Stimulated activated CD4-positive, alpha-beta T cell treated with anti-CD3 and anti-CD28 coated beads, Interleukin-12 subunit alpha, Interleukin-12 subunit beta, amount 100 ng/mL, for 24 hours (primary cell): Measurements from ENCODE around the gene CDKN2D.

ENCODE experiments used
- DNase-seq, 2 experiments: peaks; one replicate each; pipeline ENCODE4 v3.0.0-alpha.2; 2020; ENCODE audit warnings: low read depth in 2 of 2

Gene CDKN2D

GRCh38 chr19:10568826-10569651, at the start of gene CDKN2D:
CDKN2D (minus strand) TSS chr19:10568979; CDS start chr19:10568653, 326 bp downstream.
- peak; percentile 99 to 100 for DNase-seq

GRCh38 chr19:10617409-10618121, 48.8 kb upstream of the CDKN2D start:
- no peak for DNase-seq

- no peak for DNase-seq
Observed at GRCh38 chr19:10615429-10616023, 46.7 kb upstream of the CDKN2D start.

- DNase-seq, result no peak
Observed at GRCh38 chr19:10612499-10613119, 43.8 kb upstream of the CDKN2D start.

- no peak for DNase-seq
Observed at GRCh38 chr19:10611907-10612306, 43.1 kb upstream of the CDKN2D start.

- DNase-seq, result no peak
Observed at GRCh38 chr19:10604460-10604980, 35.7 kb upstream of the CDKN2D start.

- no peak for DNase-seq
Observed at GRCh38 chr19:10603873-10604459, 35.2 kb upstream of the CDKN2D start.

GRCh38 chr19:10603084-10603872, 34.5 kb upstream of the CDKN2D start:
- DNase-seq, result peak; percentile 50 to 63

GRCh38 chr19:10602330-10603083, 33.7 kb upstream of the CDKN2D start:
- peak; percentile 78 to 87 for DNase-seq

- DNase-seq, result no peak
Observed at GRCh38 chr19:10601999-10602329, 33.2 kb upstream of the CDKN2D start.

GRCh38 chr19:10600149-10600548, 31.4 kb upstream of the CDKN2D start:
- no peak for DNase-seq

- DNase-seq, result no peak
Observed at GRCh38 chr19:10593820-10594637, 25.2 kb upstream of the CDKN2D start.

- no peak for DNase-seq
Observed at GRCh38 chr19:10593148-10593547, 24.4 kb upstream of the CDKN2D start.

- no peak for DNase-seq
Observed at GRCh38 chr19:10587839-10588150, 19.0 kb upstream of the CDKN2D start.

- no peak for DNase-seq
Observed at GRCh38 chr19:10587022-10587838, 18.5 kb upstream of the CDKN2D start, which contains the start of gene AP1M2. AP1M2 (minus strand) TSS chr19:10587312; CDS start chr19:10587231, 81 bp downstream.

- DNase-seq, result no peak
Observed at GRCh38 chr19:10586396-10586795, 17.6 kb upstream of the CDKN2D start.

- DNase-seq, result no peak
Observed at GRCh38 chr19:10583036-10583776, 14.4 kb upstream of the CDKN2D start.

- no peak for DNase-seq
Observed at GRCh38 chr19:10582091-10582490, 13.3 kb upstream of the CDKN2D start.
